Naive thymus-derived CD4-positive, alpha-beta T cell (primary cell): ENCODE data around the gene RGS2. TPM values are rescaled to one million over a fixed set of nuclear protein-coding genes. Genes with fewer than 3 reads are reported as not detected.

ENCODE experiments used
- ATAC-seq: fragments of 150-1000 bp; cut with Tn5 transposase; 2 replicates; pipeline ENCODE4 v1.10.0; 2021; ENCODE audit warnings: mild to moderate bottlenecking, moderate library complexity
- CTCF ChIA-PET: fragments of 350-600 bp; sonication (Branson Sonifier 250); formaldehyde crosslinking; loops from one replicate; lab custom pipeline; 2021; ENCODE audit warnings: antibody characterized with exemption; lab: Charles Lee
- POLR2A ChIA-PET: fragments of 350-600 bp; sonication (Branson Sonifier 250); formaldehyde crosslinking; loops from one replicate; lab custom pipeline; 2021; ENCODE audit warnings: antibody characterized with exemption, inconsistent platforms; lab: Charles Lee
- DNase-seq, 9 donors: peaks; one replicate each; pipeline versions ENCODE4 v3.0.0 to v3.0.0-alpha.2; 2020 to 2022; ENCODE audit warnings: mixed read lengths in 1 of 9
- H3K27ac ChIP-seq: one replicate; pipeline ENCODE4 v1.7.0; 2013; ENCODE audit warnings: mild to moderate bottlenecking, low read depth, low read length, moderate library complexity
- H3K27me3 ChIP-seq, 2 donors: one replicate each; pipeline ENCODE4 v1.7.0; 2013; ENCODE audit warnings: low read length in 2 of 2, mild to moderate bottlenecking in 2 of 2, moderate library complexity in 2 of 2; ENCODE audit not compliant: control insufficient read depth in 2 of 2, insufficient read depth in 2 of 2
- H3K36me3 ChIP-seq, 3 experiments: 1 replicate in 2 of 3; 2 replicates in 1 of 3; pipeline ENCODE4 v1.7.0; 2013; ENCODE audit warnings: low read length in 3 of 3, mild to moderate bottlenecking in 3 of 3, moderate library complexity in 1 of 3; ENCODE audit not compliant: insufficient read depth in 3 of 3, control insufficient read depth in 2 of 3
- H3K4me1 ChIP-seq, 2 donors: one replicate each; pipeline ENCODE4 v1.7.0; 2013; ENCODE audit warnings: low read length in 2 of 2, mild to moderate bottlenecking in 2 of 2, moderate library complexity in 1 of 2; ENCODE audit not compliant: control insufficient read depth in 2 of 2, insufficient read depth in 2 of 2
- H3K4me3 ChIP-seq: 2 replicates; pipeline ENCODE4 v1.7.0; 2013; ENCODE audit warnings: mild to moderate bottlenecking, low read length
- H3K9me3 ChIP-seq, 3 experiments: 1 replicate in 2 of 3; 2 replicates in 1 of 3; pipeline ENCODE4 v1.7.0; 2013; ENCODE audit warnings: low read length in 3 of 3; ENCODE audit not compliant: control insufficient read depth in 2 of 3
- H3K27ac Mint-ChIP-seq, 9 donors: one replicate each; pipeline ENCODE4 v1.8.0; 2020 to 2022; ENCODE audit warnings: mixed read lengths in 9 of 9, mild to moderate bottlenecking in 8 of 9, moderate library complexity in 5 of 9, inconsistent platforms in 2 of 9
- H3K27me3 Mint-ChIP-seq, 5 donors: one replicate each; pipeline ENCODE4 v1.8.0; 2021 to 2022; ENCODE audit warnings: mixed read lengths in 5 of 5, mild to moderate bottlenecking in 1 of 5
- H3K36me3 Mint-ChIP-seq, 5 donors: one replicate each; pipeline ENCODE4 v1.8.0; 2020 to 2022; ENCODE audit warnings: mixed read lengths in 5 of 5, mild to moderate bottlenecking in 3 of 5, inconsistent platforms in 1 of 5
- H3K4me1 Mint-ChIP-seq, 7 donors: one replicate each; pipeline ENCODE4 v1.8.0; 2020 to 2022; ENCODE audit warnings: mixed read lengths in 7 of 7, mild to moderate bottlenecking in 3 of 7, inconsistent platforms in 1 of 7
- H3K4me3 Mint-ChIP-seq, 10 donors: one replicate each; pipeline ENCODE4 v1.8.0; 2020 to 2022; ENCODE audit warnings: mild to moderate bottlenecking in 10 of 10, mixed read lengths in 10 of 10, moderate library complexity in 6 of 10, inconsistent platforms in 2 of 10
- H3K9me3 Mint-ChIP-seq, 11 donors: one replicate each; pipeline ENCODE4 v1.8.0; 2020 to 2022; ENCODE audit warnings: mixed read lengths in 11 of 11, mild to moderate bottlenecking in 4 of 11, inconsistent platforms in 1 of 11, moderate library complexity in 1 of 11
- intact Hi-C, 2 donors: fragments of 100-400 bp; cut with micrococcal nuclease; formaldehyde crosslinking; loops; one replicate each; pipeline ENCODE4 v1.15.1; 2023
- polyA plus RNA-seq, 2 donors: library from polyadenylated mRNA; unstranded; fragments of 300-500 nt; fragmentation: Illumina TruSeq; gene quantifications; one replicate each; pipeline ENCODE4 v1.2.3, GENCODE V29; 2021
- total RNA-seq, 6 experiments: library from RNA in 5 of 6; stranded (reverse) in 5 of 6; gene quantifications; 1 replicate in 5 of 6; 2 replicates in 1 of 6; pipeline ENCODE4 v1.2.3 and lab custom pipeline; 2021 to 2026

The RGS2 gene
- total and polyA plus RNA-seq, 7 experiments from 2014 or later: 3.5 to 317 (median 14.3) TPM

DNA sequence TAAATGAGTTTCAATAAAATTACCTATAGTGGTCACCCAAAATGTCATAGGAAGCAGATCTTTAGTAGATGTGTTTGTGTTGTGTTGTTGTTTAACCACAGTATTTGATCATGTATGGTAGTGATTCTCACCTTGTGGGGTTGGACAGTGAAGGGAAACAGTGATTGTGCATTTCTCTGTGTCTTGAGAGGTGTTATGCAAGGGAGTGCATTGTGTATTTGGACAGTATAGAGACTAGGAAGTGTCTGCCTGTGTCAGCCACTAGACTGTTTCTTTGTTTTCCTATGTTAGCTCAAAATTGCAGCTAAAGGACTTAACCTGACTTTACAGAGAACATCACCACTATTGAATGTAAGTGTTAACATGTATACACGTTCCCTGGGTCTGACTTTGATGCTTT lies 6.0 kb downstream of the RGS2 start:
- no peak overlapping the region for H3K4me3 ChIP-seq
- no peak overlapping the region for H3K4me3 Mint-ChIP-seq
- ChIA-PET CTCF (no interaction called here), POLR2A (interaction anchor here (1.1 kb wide), 1 partner anchor 8 kb away, joined by 3 read pairs; no protein-coding TSS in a partner anchor)
- intact Hi-C loops: no loop called here
- H3K27me3 ChIP-seq: no peaks in the 10 kb centered on the region
- H3K4me1 ChIP-seq: peaks cover 0 to 5% of the 10 kb centered on the region in 2 donors
- H3K9me3 Mint-ChIP-seq: no peaks in the 10 kb centered on the region
- H3K36me3 Mint-ChIP-seq: no peaks in the 10 kb centered on the region
- no peak overlapping the region for H3K27ac ChIP-seq
- H3K36me3 ChIP-seq: no peaks in the 10 kb centered on the region
- no peak overlapping the region for H3K27ac Mint-ChIP-seq
- no peaks in the 10 kb centered on the region for H3K9me3 ChIP-seq
- peaks cover 0 to 6% (median 5%) of the 10 kb centered on the region in 7 donors for H3K4me1 Mint-ChIP-seq
- no peak for DNase-seq
- ATAC-seq: peak; percentile 55
- H3K27me3 Mint-ChIP-seq: peaks cover 0 to 5% (median 0%) of the 10 kb centered on the region in 5 donors

- Histone ChIP-seq H3K4me3 (no peak overlapping the region), H3K27me3 (no peaks in the 10 kb centered on the region), H3K9me3 (no peaks in the 10 kb centered on the region), H3K27ac (no peak overlapping the region), H3K4me1 (no peaks in the 10 kb centered on the region), H3K36me3 (no peaks in the 10 kb centered on the region)
- ATAC-seq (no peak), DNase-seq (no peak)
- Mint-ChIP-seq H3K27me3 (peaks cover 0 to 5% (median 2%) of the 10 kb centered on the region in 5 donors), H3K4me3 (no peak overlapping the region), H3K4me1 (peaks cover 0 to 5% (median 0%) of the 10 kb centered on the region in 7 donors), H3K36me3 (no peaks in the 10 kb centered on the region), H3K27ac (no peak overlapping the region), H3K9me3 (no peaks in the 10 kb centered on the region)
- ChIA-PET POLR2A (no interaction called here), CTCF (no interaction called here)
- intact Hi-C loops: no loop called here
These were observed 8.4 kb downstream of the RGS2 start for GRCh38 chr1:192817246-192817645.

DNA sequence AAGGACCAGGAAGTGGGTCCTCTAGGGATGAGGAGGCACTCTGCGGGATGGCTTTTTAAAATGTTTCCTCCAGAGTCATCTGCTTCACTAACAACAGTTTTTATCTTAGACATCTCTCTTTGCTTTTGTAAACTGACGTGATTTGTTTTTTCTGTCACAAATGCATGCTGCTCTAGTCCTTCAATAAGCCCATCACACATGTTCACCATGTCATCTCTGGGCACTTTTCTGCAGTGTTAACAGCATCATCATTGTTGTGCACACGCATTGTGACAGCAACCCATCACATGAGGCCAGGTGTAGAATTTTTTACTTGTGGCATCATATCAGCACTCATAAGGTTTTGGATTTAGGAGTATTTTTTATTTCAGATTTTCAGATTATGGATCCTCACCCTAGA lies 12.5 kb downstream of the RGS2 start:
- Histone ChIP-seq H3K27ac (no peak overlapping the region), H3K4me1 (no peaks in the 10 kb centered on the region), H3K36me3 (no peaks in the 10 kb centered on the region), H3K9me3 (no peaks in the 10 kb centered on the region), H3K27me3 (no peaks in the 10 kb centered on the region), H3K4me3 (no peak overlapping the region)
- Mint-ChIP-seq H3K4me3 (no peak overlapping the region), H3K36me3 (no peaks in the 10 kb centered on the region), H3K9me3 (no peaks in the 10 kb centered on the region), H3K27ac (no peak overlapping the region), H3K27me3 (peaks cover 0 to 18% (median 7%) of the 10 kb centered on the region in 5 donors), H3K4me1 (peaks cover 0 to 3% (median 0%) of the 10 kb centered on the region in 7 donors)
- DNase-seq: no peak
- intact Hi-C loops: no loop called here
- CTCF ChIA-PET: interaction anchor here (0.9 kb wide), 1 partner anchor 242 kb away, joined by 3 read pairs; no protein-coding TSS in a partner anchor
- no peak for ATAC-seq
- POLR2A ChIA-PET: no interaction called here

DNA sequence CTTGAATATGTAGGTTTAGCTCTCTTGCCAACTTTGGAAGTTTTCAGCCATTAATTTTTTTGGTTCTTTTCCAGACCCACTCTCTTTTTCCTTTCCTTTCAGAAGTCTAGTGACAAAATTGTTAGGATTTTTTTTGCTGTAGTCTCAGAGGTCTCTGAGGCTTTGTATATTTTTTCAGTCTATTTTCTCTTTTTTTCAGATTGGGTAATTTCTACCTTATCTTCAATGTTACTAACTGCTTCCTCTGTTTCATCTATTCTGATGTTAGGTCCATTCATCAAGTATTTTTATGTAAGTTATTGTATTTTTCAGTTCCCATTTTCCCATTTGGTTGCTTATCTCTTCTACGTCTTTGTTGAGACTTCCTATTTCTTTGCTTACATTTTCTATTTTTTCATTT lies 15.7 kb downstream of the RGS2 start:
- H3K4me1 ChIP-seq: no peaks in the 10 kb centered on the region
- CTCF ChIA-PET: no interaction called here
- no peak overlapping the region for H3K27ac ChIP-seq
- DNase-seq (no peak), ATAC-seq (no peak)
- H3K4me3 ChIP-seq: no peak overlapping the region
- no peaks in the 10 kb centered on the region for H3K36me3 Mint-ChIP-seq
- H3K4me1 Mint-ChIP-seq: peaks cover 0 to 3% (median 0%) of the 10 kb centered on the region in 7 donors
- H3K4me3 Mint-ChIP-seq: no peak overlapping the region
- intact Hi-C loops: no loop called here
- H3K9me3 Mint-ChIP-seq: peaks cover 0 to 1% (median 0%) of the 10 kb centered on the region in 11 donors
- H3K27me3 ChIP-seq: no peaks in the 10 kb centered on the region
- POLR2A ChIA-PET: no interaction called here
- H3K27me3 Mint-ChIP-seq: peaks cover 9 to 37% (median 10%) of the 10 kb centered on the region in 5 donors
- H3K27ac Mint-ChIP-seq: no peak overlapping the region
- no peaks in the 10 kb centered on the region for H3K36me3 ChIP-seq
- H3K9me3 ChIP-seq: no peaks in the 10 kb centered on the region

DNA sequence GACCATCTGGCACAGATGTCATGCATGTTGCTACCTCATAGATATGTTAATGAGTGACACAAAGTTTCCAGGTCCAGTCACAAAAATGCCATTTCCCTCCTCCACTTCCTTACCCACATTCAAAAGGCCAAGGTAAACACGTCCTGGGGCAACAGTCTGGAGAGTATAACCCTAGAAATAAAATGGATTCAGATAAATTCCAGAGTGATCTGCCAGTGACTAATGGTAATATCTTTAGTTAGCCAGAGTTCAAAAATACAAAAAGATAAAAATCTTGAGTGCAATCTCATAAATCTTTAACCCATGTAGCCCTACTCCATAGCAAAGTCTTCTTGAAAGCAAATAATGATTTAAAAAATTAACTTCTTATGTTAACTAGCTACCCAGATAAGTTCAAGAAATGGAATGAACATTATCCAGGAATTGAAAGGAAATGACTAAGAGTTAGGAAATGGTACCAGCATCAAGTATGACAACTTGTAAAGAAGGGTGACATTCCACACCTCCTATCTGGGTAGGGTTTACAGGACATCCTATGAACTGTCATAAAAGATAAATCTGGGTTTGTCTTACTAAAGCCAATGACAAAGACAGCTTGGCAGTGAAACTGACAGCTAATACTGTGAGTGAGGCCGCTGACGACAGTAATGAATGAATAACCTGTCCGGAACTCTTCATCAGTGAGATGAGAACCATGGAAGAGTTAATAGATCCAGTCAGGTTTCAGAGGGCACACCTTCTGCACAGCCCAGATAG lies 18.1 kb downstream of the RGS2 start:
- no peak overlapping the region for H3K4me3 Mint-ChIP-seq
- no peak for DNase-seq
- POLR2A ChIA-PET: no interaction called here
- Histone ChIP-seq H3K27me3 (no peaks in the 10 kb centered on the region), H3K9me3 (no peaks in the 10 kb centered on the region), H3K27ac (no peak overlapping the region), H3K4me3 (no peak overlapping the region), H3K4me1 (no peaks in the 10 kb centered on the region), H3K36me3 (no peaks in the 10 kb centered on the region)
- peaks cover 9 to 34% (median 10%) of the 10 kb centered on the region in 5 donors for H3K27me3 Mint-ChIP-seq
- H3K36me3 Mint-ChIP-seq: no peaks in the 10 kb centered on the region
- CTCF ChIA-PET: no interaction called here
- intact Hi-C loops: no loop called here
- peaks cover 0 to 2% (median 0%) of the 10 kb centered on the region in 11 donors for H3K9me3 Mint-ChIP-seq
- no peak overlapping the region for H3K27ac Mint-ChIP-seq
- H3K4me1 Mint-ChIP-seq: peaks cover 0 to 2% (median 0%) of the 10 kb centered on the region in 7 donors
- ATAC-seq: no peak

DNA sequence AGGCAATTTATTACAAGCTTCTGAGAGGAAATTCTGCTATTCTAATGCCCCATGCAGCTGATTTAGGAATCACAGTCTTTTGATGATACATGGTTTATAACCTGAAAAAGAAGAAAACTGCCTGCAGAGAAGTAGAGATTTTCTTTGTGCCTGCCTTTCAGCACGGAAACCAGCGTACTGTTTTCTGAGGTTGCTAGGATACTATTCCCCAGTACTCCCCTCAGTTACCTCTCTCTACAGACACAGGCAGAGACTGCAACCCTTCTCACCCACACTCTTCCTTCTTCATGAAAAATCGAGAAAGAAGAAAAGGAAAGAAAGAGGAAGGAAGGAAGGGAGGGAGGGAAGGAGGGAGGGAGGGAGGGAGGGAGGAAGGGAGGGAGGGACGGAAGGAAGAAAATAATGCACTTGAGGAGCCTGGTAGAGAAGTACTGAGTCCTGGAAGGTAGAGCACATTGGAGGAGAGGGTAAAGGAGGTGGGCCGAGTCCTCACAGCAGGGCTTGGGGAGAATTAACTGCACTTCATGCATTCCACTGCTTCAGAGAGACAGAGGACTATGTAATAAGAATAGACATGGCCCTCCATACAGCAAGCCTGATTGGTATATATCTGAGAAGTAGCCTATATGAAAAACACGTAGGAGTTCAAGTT lies 21.9 kb downstream of the RGS2 start:
- POLR2A ChIA-PET: no interaction called here
- intact Hi-C loops: no loop called here
- H3K27ac Mint-ChIP-seq: no peak overlapping the region

More for the DNA sequence above, 21.9 kb downstream of the RGS2 start:
- peaks cover 0 to 2% (median 0%) of the 10 kb centered on the region in 11 donors for H3K9me3 Mint-ChIP-seq
- ATAC-seq: no peak
- H3K4me3 Mint-ChIP-seq: no peak overlapping the region
- H3K9me3 ChIP-seq: no peaks in the 10 kb centered on the region
- H3K27me3 ChIP-seq: no peaks in the 10 kb centered on the region
- no peak overlapping the region for H3K27ac ChIP-seq
- H3K36me3 Mint-ChIP-seq: no peaks in the 10 kb centered on the region
- CTCF ChIA-PET: no interaction called here
- H3K27me3 Mint-ChIP-seq: peaks cover 5 to 25% (median 10%) of the 10 kb centered on the region in 5 donors
- no peaks in the 10 kb centered on the region for H3K4me1 Mint-ChIP-seq
- no peaks in the 10 kb centered on the region for H3K4me1 ChIP-seq
- no peaks in the 10 kb centered on the region for H3K36me3 ChIP-seq
- no peak overlapping the region for H3K4me3 ChIP-seq
- no peak for DNase-seq
